HCT116 (cell line): ENCODE data around the gene EPB41L5. TPM values are rescaled to one million over a fixed set of nuclear protein-coding genes. Genes with fewer than 3 reads are reported as not detected.

Experiments
- ATAC-seq: fragments of 200-7000 bp; cut with Tn5 transposase; 2 replicates; pipeline ENCODE4 v1.9.1; 2020; ENCODE audit warnings: mild to moderate bottlenecking, moderate library complexity
- BruUV-seq: library from RNA; stranded (reverse); fragments of 400-500 nt; replicated peaks from 2 replicates; lab custom pipeline; 2021; lab: Mats Ljungman, UMichigan
- CTCF ChIA-PET: fragments of 300-600 bp; sonication (Branson Sonifier 250); formaldehyde crosslinking; loops from one replicate; lab custom pipeline; 2021; ENCODE audit warnings: antibody characterized with exemption; lab: Charles Lee
- POLR2A ChIA-PET: fragments of 300-600, 350-600 bp; sonication (Branson Sonifier 250); formaldehyde crosslinking; loops from one replicate; lab custom pipeline; 2021; ENCODE audit warnings: antibody characterized with exemption; lab: Charles Lee
- RAD21 ChIA-PET, 2 experiments: fragments of 300-600 bp; sonication (Branson Sonifier 250); formaldehyde crosslinking; loops; one replicate each; lab custom pipeline; 2023; ENCODE audit warnings: low total read pairs in 2 of 2; ENCODE audit not compliant: uncharacterized antibody in 2 of 2, unreplicated experiment in 2 of 2, low non-redundant PET in 1 of 2; lab: Charles Lee
- DNase-seq: peaks from one replicate; pipeline ENCODE4 v3.0.0-alpha.2; 2010; ENCODE audit warnings: low read depth, low spot score
- H2AFZ ChIP-seq: fragments of 200-600 bp; shearing (Covaris generic), sonication (generic); 2 replicates; pipeline ENCODE4 v1.6.1; 2017; ENCODE audit warnings: low read depth, mixed run types, mixed read lengths, antibody characterized with exemption, low read length; ENCODE audit not compliant: poor library complexity, severe bottlenecking
- H3K27ac ChIP-seq: 2 replicates; pipeline ENCODE4 v1.5.1; 2012; ENCODE audit warnings: low read depth, low read length
- H3K27me3 ChIP-seq: fragments of 200-600 bp; sonication (generic); 2 replicates; pipeline ENCODE4 v1.6.1; 2016; ENCODE audit warnings: mixed run types, low read length, mixed read lengths; ENCODE audit not compliant: insufficient read depth
- H3K36me3 ChIP-seq, 2 experiments: fragments of 200-500 bp in 1 of 2; fragments of 200-600 bp in 1 of 2; sonication (Bioruptor generic) in 1 of 2; sonication (generic) in 1 of 2; 2 replicates each; pipeline versions ENCODE4 v1.5.1 to v1.6.1; 2014 to 2016; ENCODE audit warnings: low read length in 2 of 2, inconsistent platforms in 1 of 2, mixed read lengths in 1 of 2, mixed run types in 1 of 2; ENCODE audit not compliant: insufficient read depth in 2 of 2, control insufficient read depth in 1 of 2
- H3K4me1 ChIP-seq, 2 experiments: fragments of 200-600 bp in 1 of 2; sonication (generic) in 1 of 2; 2 replicates each; pipeline versions ENCODE4 v1.5.1 to v1.6.1; 2012 to 2017; ENCODE audit warnings: low read length in 2 of 2, inconsistent platforms in 1 of 2, mild to moderate bottlenecking in 1 of 2, mixed read lengths in 1 of 2, mixed run types in 1 of 2, moderate library complexity in 1 of 2; ENCODE audit not compliant: insufficient read depth in 2 of 2, control insufficient read depth in 1 of 2
- H3K4me2 ChIP-seq: fragments of 200-600 bp; sonication (generic); 2 replicates; pipeline ENCODE4 v1.6.1; 2017; ENCODE audit warnings: mixed run types, low read length, mixed read lengths
- H3K4me3 ChIP-seq, 2 experiments: fragments of 200-600 bp in 1 of 2; sonication (generic) in 1 of 2; replicated peaks in 1 of 2; 2 replicates each; pipeline ENCODE4 v1.5.1; 2011 to 2016; ENCODE audit warnings: low read length in 2 of 2, control low read depth in 1 of 2, low read depth in 1 of 2, mild to moderate bottlenecking in 1 of 2, mixed read lengths in 1 of 2, mixed run types in 1 of 2
- H3K79me2 ChIP-seq: fragments of 200-600 bp; sonication (generic); 2 replicates; pipeline ENCODE4 v1.6.1; 2017; ENCODE audit warnings: mild to moderate bottlenecking, mixed run types, low read length, moderate library complexity, mixed read lengths; ENCODE audit not compliant: insufficient read depth
- H3K9ac ChIP-seq: fragments of 200-600 bp; sonication (generic); 2 replicates; pipeline ENCODE4 v1.6.1; 2016; ENCODE audit warnings: low read length, mixed read lengths
- H3K9me2 ChIP-seq: fragments of 200-600 bp; sonication (generic), shearing (Covaris generic); 2 replicates; pipeline ENCODE4 v1.6.1; 2017; ENCODE audit warnings: mixed run types, mild to moderate bottlenecking, moderate library complexity; ENCODE audit not compliant: insufficient read depth
- H3K9me3 ChIP-seq, 2 experiments: fragments of 200-500 bp in 1 of 2; fragments of 200-600 bp in 1 of 2; sonication (Bioruptor generic) in 1 of 2; sonication (generic) in 1 of 2; 2 replicates each; pipeline ENCODE4 v1.6.1; 2014 to 2017; ENCODE audit warnings: low read length in 2 of 2, mixed read lengths in 2 of 2, inconsistent platforms in 1 of 2, low read depth in 1 of 2, mild to moderate bottlenecking in 1 of 2, mixed run types in 1 of 2, moderate library complexity in 1 of 2; ENCODE audit not compliant: control insufficient read depth in 1 of 2, insufficient read depth in 1 of 2
- H4K20me1 ChIP-seq: fragments of 200-600 bp; sonication (generic), shearing (Covaris generic); 2 replicates; pipeline ENCODE4 v1.6.1; 2017; ENCODE audit warnings: mixed run types, mild to moderate bottlenecking, moderate library complexity; ENCODE audit not compliant: insufficient read depth
- ELF1 ChIP-seq: IDR thresholded peaks from 2 replicates; pipeline ENCODE4 v1.6.1; 2012; ENCODE audit warnings: low read depth, borderline replicate concordance
- EZH2 ChIP-seq: fragments of 200-600 bp; sonication (generic); IDR thresholded peaks from 2 replicates; pipeline ENCODE4 v1.6.1; 2017; ENCODE audit warnings: antibody characterized with exemption, mixed run types
- JUND ChIP-seq: IDR thresholded peaks from 2 replicates; pipeline ENCODE4 v1.6.1; 2012
- RAD21 ChIP-seq: IDR thresholded peaks from 2 replicates; pipeline ENCODE4 v1.6.1; 2012; ENCODE audit warnings: low read depth, mild to moderate bottlenecking
- SIN3A ChIP-seq: IDR thresholded peaks from 2 replicates; pipeline ENCODE4 v1.6.1; 2012; ENCODE audit warnings: low read depth
- SP1 ChIP-seq: IDR thresholded peaks from 2 replicates; pipeline ENCODE4 v1.6.1; 2012; ENCODE audit warnings: low read depth
- SRF ChIP-seq: IDR thresholded peaks from 2 replicates; pipeline ENCODE4 v1.6.1; 2012; ENCODE audit warnings: low read depth
- TCF7L2 ChIP-seq: IDR thresholded peaks from 2 replicates; pipeline ENCODE4 v1.7.0; 2011; ENCODE audit warnings: borderline replicate concordance, inconsistent platforms; ENCODE audit not compliant: insufficient read depth, insufficient read length; ENCODE audit errors: extremely low read depth
- ZFX ChIP-seq: fragments of 450-650 bp; IDR thresholded peaks from 2 replicates; pipeline ENCODE4 v1.6.1; 2017
- intact Hi-C: fragments of 100-400 bp; cut with micrococcal nuclease; formaldehyde crosslinking; loops from 2 replicates; pipeline ENCODE4 v1.10.0; 2022
- total RNA-seq: library from RNA; stranded (reverse); gene quantifications from one replicate; pipeline ENCODE4 v1.2.1, GENCODE V29; 2021; ENCODE audit not compliant: unreplicated experiment
- TF ChIP-seq, protein P1 (sequence below): IDR thresholded peaks from 2 replicates; pipeline ENCODE4 v1.6.1; 2012
- TF ChIP-seq, protein P2 (sequence below): IDR thresholded peaks from 2 replicates; pipeline ENCODE4 v1.6.1; 2011; ENCODE audit warnings: mild to moderate bottlenecking, low read length, moderate library complexity; ENCODE audit not compliant: insufficient replicate concordance; ENCODE audit errors: extremely low read depth
- TF ChIP-seq, protein P3 (sequence below): IDR thresholded peaks from 2 replicates; pipeline ENCODE4 v1.6.1; 2012; ENCODE audit warnings: low read depth
- TF ChIP-seq, protein P4 (sequence below): IDR thresholded peaks from 2 replicates; pipeline ENCODE4 v1.6.1; 2012

Gene EPB41L5
- total RNA-seq, 1 experiment from 2014 or later: 14.7 TPM

DNA sequence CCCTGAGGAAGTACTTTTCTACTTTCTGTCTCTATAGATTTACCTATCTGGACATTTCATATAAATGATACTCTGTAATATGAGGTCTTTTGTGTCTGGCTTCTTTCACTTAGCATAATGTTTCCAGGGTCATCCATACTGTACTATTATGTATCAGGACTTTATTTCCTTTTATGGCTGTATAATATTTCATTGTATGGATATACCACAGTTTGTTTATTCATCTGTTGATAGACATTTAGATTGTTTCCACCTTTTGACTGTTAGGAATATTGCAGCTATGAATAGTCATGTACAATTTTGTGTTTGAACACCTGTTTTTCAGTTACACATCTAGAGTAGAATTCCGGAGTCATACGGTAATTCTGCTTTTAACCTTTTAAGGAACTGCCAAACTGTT lies 136.5 kb downstream of the EPB41L5 start:
- Histone ChIP-seq H3K9me2 (no peaks in the 10 kb centered on the region), H3K79me2 (no peaks in the 10 kb centered on the region), H3K9ac (no peak overlapping the region), H2AFZ (no peak overlapping the region), H3K36me3 (no peaks in the 10 kb centered on the region), H3K4me3 (no peak overlapping the region), H3K27ac (no peak overlapping the region), H3K9me3 (no peaks in the 10 kb centered on the region; a peak in 1 of 4 replicates), H3K4me2 (no peak overlapping the region), H4K20me1 (no peaks in the 10 kb centered on the region), H3K27me3 (no peaks in the 10 kb centered on the region), H3K4me1 (no peaks in the 10 kb centered on the region)
- ChIA-PET RAD21 (no interaction called here), CTCF (no interaction called here), POLR2A (no interaction called here)
- no peak for DNase-seq
- TF ChIP-seq, protein P1, sequence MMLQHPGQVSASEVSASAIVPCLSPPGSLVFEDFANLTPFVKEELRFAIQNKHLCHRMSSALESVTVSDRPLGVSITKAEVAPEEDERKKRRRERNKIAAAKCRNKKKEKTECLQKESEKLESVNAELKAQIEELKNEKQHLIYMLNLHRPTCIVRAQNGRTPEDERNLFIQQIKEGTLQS: no peak
- TF ChIP-seq SIN3A (no peak), SP1 (no peak), ZFX (no peak), ELF1 (no peak), EZH2 (no peak), JUND (no peak), RAD21 (no peak), SRF (no peak), TCF7L2 (no peak)
- TF ChIP-seq, protein P2, sequence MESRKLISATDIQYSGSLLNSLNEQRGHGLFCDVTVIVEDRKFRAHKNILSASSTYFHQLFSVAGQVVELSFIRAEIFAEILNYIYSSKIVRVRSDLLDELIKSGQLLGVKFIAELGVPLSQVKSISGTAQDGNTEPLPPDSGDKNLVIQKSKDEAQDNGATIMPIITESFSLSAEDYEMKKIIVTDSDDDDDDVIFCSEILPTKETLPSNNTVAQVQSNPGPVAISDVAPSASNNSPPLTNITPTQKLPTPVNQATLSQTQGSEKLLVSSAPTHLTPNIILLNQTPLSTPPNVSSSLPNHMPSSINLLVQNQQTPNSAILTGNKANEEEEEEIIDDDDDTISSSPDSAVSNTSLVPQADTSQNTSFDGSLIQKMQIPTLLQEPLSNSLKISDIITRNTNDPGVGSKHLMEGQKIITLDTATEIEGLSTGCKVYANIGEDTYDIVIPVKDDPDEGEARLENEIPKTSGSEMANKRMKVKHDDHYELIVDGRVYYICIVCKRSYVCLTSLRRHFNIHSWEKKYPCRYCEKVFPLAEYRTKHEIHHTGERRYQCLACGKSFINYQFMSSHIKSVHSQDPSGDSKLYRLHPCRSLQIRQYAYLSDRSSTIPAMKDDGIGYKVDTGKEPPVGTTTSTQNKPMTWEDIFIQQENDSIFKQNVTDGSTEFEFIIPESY: no peak
- TF ChIP-seq, protein P3, sequence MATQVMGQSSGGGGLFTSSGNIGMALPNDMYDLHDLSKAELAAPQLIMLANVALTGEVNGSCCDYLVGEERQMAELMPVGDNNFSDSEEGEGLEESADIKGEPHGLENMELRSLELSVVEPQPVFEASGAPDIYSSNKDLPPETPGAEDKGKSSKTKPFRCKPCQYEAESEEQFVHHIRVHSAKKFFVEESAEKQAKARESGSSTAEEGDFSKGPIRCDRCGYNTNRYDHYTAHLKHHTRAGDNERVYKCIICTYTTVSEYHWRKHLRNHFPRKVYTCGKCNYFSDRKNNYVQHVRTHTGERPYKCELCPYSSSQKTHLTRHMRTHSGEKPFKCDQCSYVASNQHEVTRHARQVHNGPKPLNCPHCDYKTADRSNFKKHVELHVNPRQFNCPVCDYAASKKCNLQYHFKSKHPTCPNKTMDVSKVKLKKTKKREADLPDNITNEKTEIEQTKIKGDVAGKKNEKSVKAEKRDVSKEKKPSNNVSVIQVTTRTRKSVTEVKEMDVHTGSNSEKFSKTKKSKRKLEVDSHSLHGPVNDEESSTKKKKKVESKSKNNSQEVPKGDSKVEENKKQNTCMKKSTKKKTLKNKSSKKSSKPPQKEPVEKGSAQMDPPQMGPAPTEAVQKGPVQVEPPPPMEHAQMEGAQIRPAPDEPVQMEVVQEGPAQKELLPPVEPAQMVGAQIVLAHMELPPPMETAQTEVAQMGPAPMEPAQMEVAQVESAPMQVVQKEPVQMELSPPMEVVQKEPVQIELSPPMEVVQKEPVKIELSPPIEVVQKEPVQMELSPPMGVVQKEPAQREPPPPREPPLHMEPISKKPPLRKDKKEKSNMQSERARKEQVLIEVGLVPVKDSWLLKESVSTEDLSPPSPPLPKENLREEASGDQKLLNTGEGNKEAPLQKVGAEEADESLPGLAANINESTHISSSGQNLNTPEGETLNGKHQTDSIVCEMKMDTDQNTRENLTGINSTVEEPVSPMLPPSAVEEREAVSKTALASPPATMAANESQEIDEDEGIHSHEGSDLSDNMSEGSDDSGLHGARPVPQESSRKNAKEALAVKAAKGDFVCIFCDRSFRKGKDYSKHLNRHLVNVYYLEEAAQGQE: no peak
- TF ChIP-seq, protein P4, sequence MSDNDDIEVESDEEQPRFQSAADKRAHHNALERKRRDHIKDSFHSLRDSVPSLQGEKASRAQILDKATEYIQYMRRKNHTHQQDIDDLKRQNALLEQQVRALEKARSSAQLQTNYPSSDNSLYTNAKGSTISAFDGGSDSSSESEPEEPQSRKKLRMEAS: no peak
- ATAC-seq: no peak
- intact Hi-C loops: no loop called here
- no TSS peak for BruUV-seq
